PC-9 (cell line): Measurements from ENCODE around the gene DOCK9.

Source experiments
- EZH2 ChIP-seq: fragments of 200-600 bp; sonication (generic); IDR thresholded peaks from 2 replicates; pipeline ENCODE4 v1.8.0; 2017; ENCODE audit warnings: antibody characterized with exemption, low read depth
- TF ChIP-seq, protein P1 (sequence below): fragments of 200-600 bp; sonication (generic); conservative IDR thresholded peaks from 2 replicates; pipeline ENCODE4 v1.6.1; 2017; ENCODE audit warnings: mixed run types, antibody characterized with exemption, mild to moderate bottlenecking, moderate library complexity

DNA sequence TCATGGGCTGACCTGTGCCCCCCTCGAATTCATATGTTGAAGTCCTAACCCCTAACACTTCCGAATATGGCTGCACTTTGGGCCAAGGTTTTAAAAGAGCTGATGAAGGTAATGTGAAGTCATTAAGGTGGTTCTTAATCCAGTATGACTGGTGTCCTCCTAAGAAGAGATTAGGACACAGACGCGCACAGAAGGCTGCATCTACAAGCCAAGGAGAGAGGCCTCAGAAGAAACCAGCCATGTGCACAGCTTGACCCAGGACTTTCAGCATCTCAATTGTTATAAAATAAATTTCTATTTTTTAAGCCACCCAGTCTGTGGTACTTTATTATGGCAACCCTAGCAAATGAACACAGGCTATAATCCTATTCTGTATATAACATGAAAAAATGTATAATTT, 99.9 kb downstream of the DOCK9 start:
- TF ChIP-seq, protein P1, sequence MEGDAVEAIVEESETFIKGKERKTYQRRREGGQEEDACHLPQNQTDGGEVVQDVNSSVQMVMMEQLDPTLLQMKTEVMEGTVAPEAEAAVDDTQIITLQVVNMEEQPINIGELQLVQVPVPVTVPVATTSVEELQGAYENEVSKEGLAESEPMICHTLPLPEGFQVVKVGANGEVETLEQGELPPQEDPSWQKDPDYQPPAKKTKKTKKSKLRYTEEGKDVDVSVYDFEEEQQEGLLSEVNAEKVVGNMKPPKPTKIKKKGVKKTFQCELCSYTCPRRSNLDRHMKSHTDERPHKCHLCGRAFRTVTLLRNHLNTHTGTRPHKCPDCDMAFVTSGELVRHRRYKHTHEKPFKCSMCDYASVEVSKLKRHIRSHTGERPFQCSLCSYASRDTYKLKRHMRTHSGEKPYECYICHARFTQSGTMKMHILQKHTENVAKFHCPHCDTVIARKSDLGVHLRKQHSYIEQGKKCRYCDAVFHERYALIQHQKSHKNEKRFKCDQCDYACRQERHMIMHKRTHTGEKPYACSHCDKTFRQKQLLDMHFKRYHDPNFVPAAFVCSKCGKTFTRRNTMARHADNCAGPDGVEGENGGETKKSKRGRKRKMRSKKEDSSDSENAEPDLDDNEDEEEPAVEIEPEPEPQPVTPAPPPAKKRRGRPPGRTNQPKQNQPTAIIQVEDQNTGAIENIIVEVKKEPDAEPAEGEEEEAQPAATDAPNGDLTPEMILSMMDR, result no peak
- no peak for TF ChIP-seq EZH2
